Stimulated activated CD8-positive, alpha-beta memory T cell treated with anti-CD3 and anti-CD28 coated beads, Interleukin-4, amount 100 ng/mL, for 24 hours (primary cell): Measurements from ENCODE around the gene ADRA1B.

Source experiments
- DNase-seq: peaks from one replicate; pipeline ENCODE4 v3.0.0-alpha.2; 2020; ENCODE audit warnings: low read depth

Gene ADRA1B

GRCh38 chr5:160020964-160021363 lies 104.7 kb downstream of the ADRA1B start:
- no peak for DNase-seq

GRCh38 chr5:160021831-160022446 lies 105.7 kb downstream of the ADRA1B start:
- peak; percentile 5 for DNase-seq
